Neuronal stem cell (in vitro differentiated cells): ENCODE results near the gene EVL.

Experiments used
- DNase-seq: peaks from one replicate; pipeline ENCODE4 v3.0.0-alpha.2; 2013; ENCODE audit warnings: low spot score
- H2AFZ ChIP-seq: one replicate; pipeline ENCODE4 v1.6.1; 2013; ENCODE audit warnings: mild to moderate bottlenecking, low read length, inconsistent platforms
- H2AK5ac ChIP-seq: 2 replicates; pipeline ENCODE4 v1.6.1; 2013; ENCODE audit warnings: low read depth, mild to moderate bottlenecking, inconsistent platforms, low read length, moderate library complexity, mixed read lengths
- H2BK120ac ChIP-seq: 2 replicates; pipeline ENCODE4 v1.6.1; 2013; ENCODE audit warnings: low read depth, mild to moderate bottlenecking, inconsistent platforms, low read length, moderate library complexity, mixed read lengths
- H2BK12ac ChIP-seq: one replicate; pipeline ENCODE4 v1.6.1; 2013; ENCODE audit warnings: low read length, inconsistent platforms
- H2BK15ac ChIP-seq: 2 replicates; pipeline ENCODE4 v1.6.1; 2013; ENCODE audit warnings: mild to moderate bottlenecking, low read length, inconsistent platforms, mixed read lengths
- H2BK5ac ChIP-seq: one replicate; pipeline ENCODE4 v1.6.1; 2013; ENCODE audit warnings: inconsistent platforms, mild to moderate bottlenecking, low read length, moderate library complexity
- H3K14ac ChIP-seq: one replicate; pipeline ENCODE4 v1.6.1; 2013; ENCODE audit warnings: low read length, inconsistent platforms
- H3K18ac ChIP-seq: 2 replicates; pipeline ENCODE4 v1.6.1; 2013; ENCODE audit warnings: low read length, inconsistent platforms
- H3K23ac ChIP-seq: 2 replicates; pipeline ENCODE4 v1.6.1; 2013; ENCODE audit warnings: low read depth, mild to moderate bottlenecking, mixed read lengths, low read length, inconsistent platforms; ENCODE audit not compliant: poor library complexity
- H3K27ac ChIP-seq: replicated peaks from 3 replicates; pipeline ENCODE4 v1.5.1; 2013; ENCODE audit warnings: low read length, inconsistent platforms
- H3K27me3 ChIP-seq, 3 experiments: 2 replicates each; pipeline ENCODE4 v1.6.1; 2013; ENCODE audit warnings: low read length in 3 of 3, mild to moderate bottlenecking in 2 of 3, inconsistent platforms in 1 of 3, low read depth in 1 of 3, mixed read lengths in 1 of 3, moderate library complexity in 1 of 3; ENCODE audit not compliant: control insufficient read depth in 3 of 3, insufficient read depth in 3 of 3
- H3K36me3 ChIP-seq, 2 donors: replicated peaks in 1 of 2; 2 replicates each; pipeline ENCODE4 v1.6.1; 2013; ENCODE audit warnings: low read length in 2 of 2; ENCODE audit not compliant: control insufficient read depth in 2 of 2, insufficient read depth in 2 of 2
- H3K4ac ChIP-seq: 2 replicates; pipeline ENCODE4 v1.6.1; 2013; ENCODE audit warnings: inconsistent platforms, mild to moderate bottlenecking, low read length, moderate library complexity
- H3K4me1 ChIP-seq, 2 donors: 1 replicate in 1 of 2; 2 replicates in 1 of 2; pipeline ENCODE4 v1.6.1; 2013; ENCODE audit warnings: low read length in 2 of 2, low read depth in 1 of 2; ENCODE audit not compliant: control insufficient read depth in 2 of 2, insufficient read depth in 1 of 2
- H3K4me2 ChIP-seq: one replicate; pipeline ENCODE4 v1.6.1; 2013; ENCODE audit warnings: mild to moderate bottlenecking, low read length, inconsistent platforms; ENCODE audit not compliant: insufficient read depth, poor library complexity, severe bottlenecking
- H3K4me3 ChIP-seq, 2 donors: 2 replicates each; pipeline ENCODE4 v1.5.1; 2013; ENCODE audit warnings: low read length in 2 of 2, mild to moderate bottlenecking in 2 of 2, inconsistent platforms in 1 of 2, moderate library complexity in 1 of 2
- H3K79me1 ChIP-seq: one replicate; pipeline ENCODE4 v1.6.1; 2013; ENCODE audit warnings: low read depth, mild to moderate bottlenecking, inconsistent platforms, low read length, moderate library complexity
- H3K9ac ChIP-seq: one replicate; pipeline ENCODE4 v1.6.1; 2013; ENCODE audit warnings: mild to moderate bottlenecking, low read depth, low read length, inconsistent platforms; ENCODE audit not compliant: poor library complexity
- H3K9me3 ChIP-seq, 2 donors: replicated peaks in 1 of 2; 2 replicates each; pipeline versions ENCODE3 to v1.6.1; 2013; ENCODE audit warnings: low read length in 2 of 2, mild to moderate bottlenecking in 2 of 2, inconsistent platforms in 1 of 2, low read depth in 1 of 2, mixed read lengths in 1 of 2, moderate library complexity in 1 of 2; ENCODE audit not compliant: control insufficient read depth in 2 of 2, insufficient read depth in 1 of 2
- H4K8ac ChIP-seq: one replicate; pipeline ENCODE4 v1.6.1; 2013; ENCODE audit warnings: low read depth, mild to moderate bottlenecking, inconsistent platforms, low read length, moderate library complexity
- H4K91ac ChIP-seq: one replicate; pipeline ENCODE4 v1.6.1; 2013; ENCODE audit warnings: low read length, low read depth, mild to moderate bottlenecking, inconsistent platforms; ENCODE audit not compliant: poor library complexity
- WGBS, 2 donors: extraction: QIAGEN DNeasy Blood & Tissue Kit; methylation state at CpG; one replicate each; pipeline ENCODE4 v1.1.7; 2013; ENCODE audit warnings: missing lambda C conversion rate in 2 of 2, mixed read lengths in 1 of 2; ENCODE audit not compliant: insufficient read length in 2 of 2, insufficient replicate concordance in 1 of 2; ENCODE audit errors: extremely low coverage in 2 of 2; 5-methylcytosine and 5-hydroxymethylcytosine counted together

The EVL gene

GRCh38 chr14:100066962-100067361 is 1.7 kb downstream of the EVL start:
- H4K8ac ChIP-seq, result no peak overlapping the region
- no peaks in the 10 kb centered on the region for H3K79me1 ChIP-seq
- WGBS, 2 donors, result no CpG with 5 or more reads among the region's 10 CpGs
- no peak overlapping the region for H3K4me3 ChIP-seq
- H3K27ac ChIP-seq, result no peak overlapping the region
- no peaks in the 10 kb centered on the region for H3K4me1 ChIP-seq
- H2AFZ ChIP-seq, result no peak overlapping the region
- no peak overlapping the region for H4K91ac ChIP-seq
- H2BK15ac ChIP-seq, result no peak overlapping the region
- H3K9ac ChIP-seq, result no peak overlapping the region
- H2BK5ac ChIP-seq, result no peak overlapping the region
- H3K9me3 ChIP-seq, result no peaks in the 10 kb centered on the region
- H3K18ac ChIP-seq, result no peak overlapping the region
- no peak overlapping the region for H3K4ac ChIP-seq
- H2AK5ac ChIP-seq, result no peak overlapping the region
- no peak overlapping the region for H2BK12ac ChIP-seq
- H3K36me3 ChIP-seq, result no peaks in the 10 kb centered on the region
- H3K14ac ChIP-seq, result no peak overlapping the region
- no peak overlapping the region for H2BK120ac ChIP-seq
- H3K4me2 ChIP-seq, result no peak overlapping the region
- H3K23ac ChIP-seq, result peak overlapping the region; percentile 92
- H3K27me3 ChIP-seq, result no peaks in the 10 kb centered on the region
- no peak for DNase-seq

GRCh38 chr14:100067481-100067880 is 2.3 kb downstream of the EVL start:
- Histone ChIP-seq H3K23ac (no peak overlapping the region), H3K27ac (no peak overlapping the region), H4K8ac (no peak overlapping the region), H2BK5ac (no peak overlapping the region), H3K4me1 (no peaks in the 10 kb centered on the region), H3K9me3 (no peaks in the 10 kb centered on the region), H3K9ac (no peak overlapping the region), H3K4me3 (no peak overlapping the region), H2AFZ (no peak overlapping the region), H3K36me3 (no peaks in the 10 kb centered on the region), H2BK15ac (no peak overlapping the region), H3K4me2 (no peak overlapping the region), H3K18ac (no peak overlapping the region), H4K91ac (no peak overlapping the region), H3K27me3 (no peaks in the 10 kb centered on the region), H2AK5ac (no peak overlapping the region), H3K14ac (no peak overlapping the region), H2BK12ac (no peak overlapping the region), H3K79me1 (no peaks in the 10 kb centered on the region), H3K4ac (no peak overlapping the region), H2BK120ac (no peak overlapping the region)
- no peak for DNase-seq
- no CpG with 5 or more reads among the region's 6 CpGs for WGBS, 2 donors

- no peak overlapping the region for H3K14ac ChIP-seq
- no peaks in the 10 kb centered on the region for H3K79me1 ChIP-seq
- peak overlapping the region; percentile 96 for H3K23ac ChIP-seq
- H3K18ac ChIP-seq, result no peak overlapping the region
- H2AFZ ChIP-seq, result no peak overlapping the region
- H3K4ac ChIP-seq, result no peak overlapping the region
- peak overlapping the region; percentile 16 for H2BK5ac ChIP-seq
- H4K8ac ChIP-seq, result no peak overlapping the region
- no peak overlapping the region for H3K4me2 ChIP-seq
- H2BK12ac ChIP-seq, result no peak overlapping the region
- no peak overlapping the region for H2BK15ac ChIP-seq
- no peak overlapping the region for H4K91ac ChIP-seq
- no peak overlapping the region for H2BK120ac ChIP-seq
- H3K9me3 ChIP-seq, result no peaks in the 10 kb centered on the region
- H3K9ac ChIP-seq, result no peak overlapping the region
- no peaks in the 10 kb centered on the region for H3K36me3 ChIP-seq
- no peak for DNase-seq
- peaks cover 0 to 3% of the 10 kb centered on the region in 2 donors for H3K4me1 ChIP-seq
- H2AK5ac ChIP-seq, result no peak overlapping the region
- H3K4me3 ChIP-seq, result no peak overlapping the region
- no peak overlapping the region for H3K27ac ChIP-seq
- WGBS, 2 donors, result no CpG with 5 or more reads among the region's 18 CpGs
- no peaks in the 10 kb centered on the region for H3K27me3 ChIP-seq
Observed at GRCh38 chr14:100067971-100068959, 3.0 kb downstream of the EVL start.

GRCh38 chr14:100069161-100069800 is 4.1 kb downstream of the EVL start:
- Histone ChIP-seq H2BK5ac (no peak overlapping the region), H3K4me3 (no peak overlapping the region), H3K18ac (no peak overlapping the region), H4K8ac (no peak overlapping the region), H3K4me1 (peaks cover 0 to 3% of the 10 kb centered on the region in 2 donors), H3K4me2 (no peak overlapping the region), H3K36me3 (no peaks in the 10 kb centered on the region), H2BK12ac (no peak overlapping the region), H3K23ac (no peak overlapping the region), H4K91ac (no peak overlapping the region), H3K9me3 (no peaks in the 10 kb centered on the region), H2BK120ac (no peak overlapping the region), H3K27ac (no peak overlapping the region), H3K4ac (no peak overlapping the region), H3K14ac (no peak overlapping the region), H3K27me3 (no peaks in the 10 kb centered on the region), H2AK5ac (no peak overlapping the region), H3K79me1 (no peaks in the 10 kb centered on the region), H2BK15ac (no peak overlapping the region), H2AFZ (no peak overlapping the region), H3K9ac (no peak overlapping the region)
- DNase-seq, result no peak
- no CpG with 5 or more reads among the region's 9 CpGs for WGBS, 2 donors
